ENCODE measurements around the gene EIF1.

Gene EIF1

DNA sequence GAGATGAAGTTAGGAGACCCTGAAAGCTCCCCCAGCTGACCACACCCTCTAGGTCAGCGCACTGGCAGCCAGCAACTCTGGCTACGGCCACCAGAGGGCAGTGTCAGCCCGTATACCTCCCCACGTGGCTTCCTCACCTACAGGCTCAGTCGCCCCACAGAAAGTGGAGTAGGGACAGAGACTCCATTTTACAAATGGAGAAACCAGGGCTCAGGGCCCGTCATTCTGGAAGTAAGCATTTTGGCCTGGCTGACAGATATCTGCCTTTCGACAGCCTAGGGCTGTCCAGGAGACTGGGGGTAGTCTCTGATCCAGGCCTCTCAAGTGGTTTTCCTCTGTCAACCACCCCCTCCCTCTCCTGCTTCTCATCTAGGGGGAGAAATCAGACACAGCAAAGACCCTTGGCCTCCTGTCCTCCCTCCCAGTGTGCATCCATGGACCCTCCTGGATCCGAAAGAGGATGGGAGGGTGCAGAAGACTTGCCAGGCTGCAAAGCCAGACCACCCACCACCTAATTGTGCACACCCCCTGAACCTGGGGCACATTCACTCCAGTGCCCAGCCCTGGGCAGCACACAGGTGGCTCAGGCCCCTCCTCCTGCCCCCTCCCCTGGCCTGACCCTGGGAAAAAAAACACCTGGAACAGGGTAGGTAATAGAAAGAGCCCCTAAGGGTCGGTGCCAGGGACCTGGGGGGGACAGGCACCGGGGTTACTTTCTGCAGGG is 49.6 kb downstream of the EIF1 start:
- DNase-seq, result peak; percentile 46 to 70

DNA sequence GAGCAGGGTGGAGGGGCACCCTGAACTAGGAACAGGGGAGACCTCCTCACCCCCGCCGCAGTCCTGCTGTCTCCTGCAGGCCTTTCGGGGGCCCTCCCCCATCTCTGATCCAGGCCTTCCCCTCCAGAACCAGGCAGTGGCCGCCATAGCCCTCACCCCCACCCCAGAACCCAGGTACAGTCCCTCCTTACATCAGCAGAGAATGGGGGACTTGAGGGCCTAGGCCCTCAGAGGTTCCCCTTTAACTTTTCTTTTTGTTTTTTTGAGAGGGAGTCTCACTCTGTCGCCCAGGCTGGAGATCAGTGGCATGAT is 50.1 kb downstream of the EIF1 start:
- DNase-seq, result no peak

DNA sequence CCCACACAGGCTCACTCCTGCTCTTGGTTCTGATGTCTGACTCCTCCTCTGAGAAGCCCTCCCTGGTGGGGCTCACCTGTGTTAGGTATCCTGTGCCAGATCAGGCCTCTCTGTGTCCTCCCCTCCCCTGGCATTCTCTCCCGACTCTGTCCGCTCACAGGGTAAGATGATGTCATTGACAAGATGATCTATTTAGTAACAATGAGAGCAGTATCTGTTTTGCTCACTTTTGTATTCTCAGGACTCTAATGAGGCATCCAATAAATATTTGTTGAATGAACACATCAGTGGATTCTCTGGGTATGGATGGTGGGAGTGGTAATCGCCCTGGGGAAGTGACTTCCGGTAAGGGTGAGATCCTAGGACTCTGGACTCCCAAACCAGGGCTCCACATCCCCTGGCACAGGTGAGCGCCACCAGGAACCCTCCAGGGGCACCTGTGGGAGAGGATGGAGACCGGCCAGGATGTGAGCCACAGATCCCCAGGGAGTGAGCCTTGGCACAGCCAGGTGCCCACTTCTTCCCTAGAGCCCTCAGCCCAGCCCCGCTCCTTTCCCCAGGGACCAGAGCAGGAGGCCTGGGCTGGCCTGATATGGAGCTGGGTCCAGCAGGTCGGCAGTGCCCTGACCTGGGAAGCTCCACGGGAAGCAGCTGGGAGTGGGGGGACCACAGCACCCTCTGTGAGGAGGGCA is 51.1 kb downstream of the EIF1 start:
- no peak for DNase-seq

DNA sequence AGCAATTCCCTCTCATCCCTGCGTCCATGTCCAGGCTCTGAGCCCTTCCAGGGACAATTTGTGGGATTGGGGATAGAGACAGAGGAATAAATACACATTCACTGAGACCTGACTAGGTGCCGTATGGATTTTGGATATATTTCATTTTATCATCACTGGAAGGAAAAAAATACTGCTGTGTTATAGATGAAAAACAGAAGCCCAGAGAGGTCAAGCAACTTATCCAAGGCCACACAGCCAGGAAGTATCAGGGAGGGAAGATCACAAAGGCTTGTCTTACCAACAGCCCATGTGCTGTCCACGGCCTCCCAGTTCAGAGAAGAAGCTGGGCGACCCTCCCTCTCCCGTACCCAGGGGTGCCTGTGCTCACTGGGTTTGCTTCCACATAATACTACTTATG is 51.8 kb downstream of the EIF1 start:
- DNase-seq, result no peak

DNA sequence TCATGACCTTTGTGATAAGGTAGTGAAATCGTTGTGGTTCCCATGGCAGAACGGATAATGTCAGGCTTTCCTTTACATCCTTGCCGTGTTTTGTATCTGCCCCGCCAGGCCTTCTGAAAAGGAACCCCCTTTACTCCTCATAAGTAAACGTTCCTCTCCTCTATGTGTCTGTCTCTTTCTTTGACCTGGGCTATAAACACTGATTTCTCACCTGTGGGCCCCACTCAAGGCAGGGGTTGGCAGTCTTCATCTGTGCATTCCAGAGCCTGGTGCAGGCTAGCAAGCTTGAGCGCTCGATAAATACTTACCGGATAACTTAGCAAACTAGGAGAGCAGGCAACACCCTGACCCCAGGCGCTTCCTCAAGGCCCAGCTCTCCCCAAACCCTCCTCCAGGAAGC is 53.0 kb downstream of the EIF1 start:
- DNase-seq, result no peak

All from hippocampal formation (tissue), 2 donors.